Spleen (tissue), 13 donors: Measurements from ENCODE around the gene FKBP9. TPM values are rescaled to one million over a fixed set of nuclear protein-coding genes. Genes with fewer than 3 reads are reported as not detected.

Source experiments
- DNase-seq: peaks from one replicate; pipeline ENCODE4 v3.0.0-alpha.2; 2020
- H3K27ac ChIP-seq, 8 donors: fragments of 200-600 bp; sonication (generic) in 7 of 8; 1 replicate in 4 of 8; 2 replicates in 4 of 8; pipeline versions ENCODE4 v1.5.0 to v1.8.0; 2016 to 2021; ENCODE audit warnings: inconsistent platforms in 4 of 8, mild to moderate bottlenecking in 4 of 8, moderate library complexity in 1 of 8
- H3K27me3 ChIP-seq, 7 donors: fragments of 200-600 bp; sonication (generic) in 6 of 7; replicated peaks in 1 of 7; 1 replicate in 4 of 7; 2 replicates in 3 of 7; pipeline versions ENCODE4 v1.5.0 to v1.8.0; 2016 to 2021; ENCODE audit warnings: inconsistent platforms in 3 of 7, mild to moderate bottlenecking in 1 of 7
- H3K36me3 ChIP-seq, 6 donors: fragments of 200-600 bp; sonication (generic) in 5 of 6; 1 replicate in 4 of 6; 2 replicates in 2 of 6; pipeline versions ENCODE4 v1.5.0 to v1.8.0; 2016 to 2021; ENCODE audit warnings: inconsistent platforms in 2 of 6
- H3K4me1 ChIP-seq, 6 donors: fragments of 200-600 bp; sonication (generic) in 5 of 6; 1 replicate in 3 of 6; 2 replicates in 3 of 6; pipeline versions ENCODE4 v1.5.0 to v1.8.0; 2016 to 2021; ENCODE audit warnings: inconsistent platforms in 3 of 6
- H3K4me3 ChIP-seq, 8 donors: fragments of 200-600 bp; sonication (generic) in 7 of 8; 1 replicate in 4 of 8; 2 replicates in 4 of 8; pipeline versions ENCODE4 v1.5.0 to v1.8.0; 2016 to 2021; ENCODE audit warnings: inconsistent platforms in 4 of 8, mild to moderate bottlenecking in 4 of 8, moderate library complexity in 2 of 8
- H3K9me3 ChIP-seq, 8 donors: fragments of 200-600 bp; sonication (generic) in 7 of 8; 1 replicate in 4 of 8; 2 replicates in 4 of 8; pipeline versions ENCODE4 v1.5.0 to v1.8.0; 2016 to 2021; ENCODE audit warnings: inconsistent platforms in 4 of 8
- POLR2A ChIP-seq, 3 donors: fragments of 450-650 bp; IDR thresholded peaks; one replicate each; pipeline ENCODE4 v1.5.1; 2017; ENCODE audit warnings: antibody characterized with exemption in 3 of 3, mild to moderate bottlenecking in 1 of 3
- POLR2AphosphoS5 ChIP-seq, 3 donors: sonication (generic); formaldehyde crosslinking; IDR thresholded peaks; one replicate each; pipeline ENCODE4 v1.5.1; 2017; ENCODE audit warnings: antibody characterized with exemption in 3 of 3
- WGBS, 5 donors: extraction: QIAGEN DNeasy Blood & Tissue Kit in 3 of 5; methylation state at CpG; one replicate each; pipeline versions ENCODE4 v1.1.5 to v1.1.7; 2013 to 2018; 5-methylcytosine and 5-hydroxymethylcytosine counted together
- intact Hi-C: fragments of 100-400 bp; cut with DNase I; formaldehyde crosslinking; loops from one replicate; pipeline ENCODE4 v1.15.0; 2023; ENCODE audit warnings: low total_unique reads
- long read RNA-seq, 2 donors: transcript quantifications; one replicate each; lab custom pipeline, GENCODE V29; 2026
- polyA plus RNA-seq, 3 donors: library from polyadenylated mRNA; stranded (reverse); fragments of 200-250 nt; gene quantifications; one replicate each; pipeline ENCODE4 v1.2.1, GENCODE V29; 2013
- total RNA-seq, 7 donors: library from RNA; depleted of rRNA in 3 of 7; stranded (reverse); fragments of >200 nt in 3 of 7; fragmentation: NEBNext Ultra II Directional in 4 of 7; extraction: Animal tissue kit (Norgen Biotek cat#: 25700) in 4 of 7; gene quantifications; one replicate each; pipeline versions ENCODE4 v1.1.0 to v1.2.1, GENCODE V29; 2016 to 2021
- TF ChIP-seq, protein P1 (sequence below), 11 experiments: fragments of 200-600 bp in 7 of 11; fragments of 450-650 bp in 4 of 11; sonication (generic) in 4 of 11; IDR thresholded peaks in 8 of 11; conservative IDR thresholded peaks in 3 of 11; 1 replicate in 7 of 11; 2 replicates in 4 of 11; pipeline versions ENCODE4 v1.4.0 to v1.8.0; 2016 to 2021; ENCODE audit warnings: antibody characterized with exemption in 11 of 11, inconsistent platforms in 4 of 11, mild to moderate bottlenecking in 1 of 11
- donor health status: healthy with polysubstance abuse.
- donor health status: DM: no; HTN: no; CAD: no; lungs with moderate emphysema.
- donor health status: DM: no; HTN: no; CAD: no.
- donor health status: Bipolar disorder and iron deficiency.
- donor health status: healthy.
- donor health status: DM: no; HTN: no; CAD: no.
- donor health status: DM: yes; HTN: yes; CAD: no.

The FKBP9 gene, protein sequence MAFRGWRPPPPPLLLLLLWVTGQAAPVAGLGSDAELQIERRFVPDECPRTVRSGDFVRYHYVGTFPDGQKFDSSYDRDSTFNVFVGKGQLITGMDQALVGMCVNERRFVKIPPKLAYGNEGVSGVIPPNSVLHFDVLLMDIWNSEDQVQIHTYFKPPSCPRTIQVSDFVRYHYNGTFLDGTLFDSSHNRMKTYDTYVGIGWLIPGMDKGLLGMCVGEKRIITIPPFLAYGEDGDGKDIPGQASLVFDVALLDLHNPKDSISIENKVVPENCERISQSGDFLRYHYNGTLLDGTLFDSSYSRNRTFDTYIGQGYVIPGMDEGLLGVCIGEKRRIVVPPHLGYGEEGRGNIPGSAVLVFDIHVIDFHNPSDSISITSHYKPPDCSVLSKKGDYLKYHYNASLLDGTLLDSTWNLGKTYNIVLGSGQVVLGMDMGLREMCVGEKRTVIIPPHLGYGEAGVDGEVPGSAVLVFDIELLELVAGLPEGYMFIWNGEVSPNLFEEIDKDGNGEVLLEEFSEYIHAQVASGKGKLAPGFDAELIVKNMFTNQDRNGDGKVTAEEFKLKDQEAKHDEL
- 10 to 100 TPM; 46.5 to 83.1 (median 59.6) TPM for total RNA-seq
- polyA plus RNA-seq: 10 to 100 TPM in 1 of 3 donors, 1 to 10 TPM in 2; 3.7 to 12.5 (median 5.0) TPM
- long read RNA-seq, donor 1, transcript FKBP9-201 (10 exons, 3,462 nt): major isoform, 23 of 41 reads
- long read RNA-seq, donor 1, partial matches to known transcripts: 14 of 41 reads
- long read RNA-seq, donor 1, other reads (novel, unspliced or antisense): 0 of 41 reads
- long read RNA-seq, donor 2, transcript FKBP9-201 (10 exons, 3,462 nt): major isoform, 17 of 56 reads
- long read RNA-seq, donor 2, partial matches to known transcripts: 13 of 56 reads
- long read RNA-seq, donor 2, other reads (novel, unspliced or antisense): 25 of 56 reads

DNA sequence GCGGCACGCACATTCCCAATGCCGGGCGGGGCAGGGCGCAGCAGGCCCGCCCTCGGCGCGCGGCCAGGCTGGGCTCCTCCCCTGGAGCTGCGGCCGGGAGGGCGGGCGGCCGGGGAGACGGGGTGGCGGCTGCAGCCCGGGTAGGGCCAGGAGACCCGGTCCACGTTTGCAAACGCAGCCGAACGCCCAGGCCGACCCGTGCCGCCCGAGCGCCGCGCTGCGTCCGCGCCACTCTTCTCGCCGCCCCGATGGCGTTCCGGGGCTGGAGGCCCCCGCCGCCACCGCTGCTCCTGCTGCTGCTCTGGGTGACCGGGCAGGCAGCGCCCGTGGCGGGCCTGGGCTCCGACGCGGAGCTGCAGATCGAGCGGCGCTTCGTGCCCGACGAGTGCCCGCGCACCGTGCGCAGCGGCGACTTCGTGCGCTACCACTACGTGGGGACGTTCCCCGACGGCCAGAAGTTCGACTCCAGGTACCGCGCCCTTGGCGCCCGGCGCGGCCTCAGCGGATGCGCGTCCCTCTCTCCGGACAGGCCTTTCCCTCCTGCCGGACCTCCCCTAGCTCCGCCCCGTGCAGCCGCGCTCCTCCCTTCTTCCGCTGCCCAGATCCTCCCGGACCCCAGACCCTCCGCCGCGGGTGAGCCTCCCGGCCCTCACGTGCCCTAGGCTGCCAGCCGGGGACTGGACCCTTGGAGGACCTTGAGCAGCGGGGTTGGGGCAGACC lies at the start of gene FKBP9:
Gene FKBP9, plus strand, starts transcription at position 115 of the 720 bp plus-strand sequence. Its CDS starts 134 bp downstream, at position 249.
- peak; percentile 92 for DNase-seq
- Histone ChIP-seq H3K36me3 (no peaks in the 10 kb centered on the region), H3K27ac (peak within 1 kb of the TSS; percentile 73 to 93 (median 86)), H3K4me3 (peak within 1 kb of the TSS; percentile 66 to 95 (median 83)), H3K27me3 (peaks cover 0 to 38% (median 21%) of the 10 kb centered on the region in 7 donors), H3K9me3 (no peaks in the 10 kb centered on the region), H3K4me1 (peaks cover 0 to 27% (median 20%) of the 10 kb centered on the region in 6 donors)
- 1 to 2% (median 2%) methylated on average over 44 to 91 of the region's 91 CpGs for WGBS, 5 donors
- TF ChIP-seq POLR2AphosphoS5 (IDR thresholded peaks at IDR 0.05) (peak in 2 of 3 donors; percentile 74 to 80), POLR2A (IDR thresholded peaks at IDR 0.05) (no peak)
- TF ChIP-seq, protein P1, sequence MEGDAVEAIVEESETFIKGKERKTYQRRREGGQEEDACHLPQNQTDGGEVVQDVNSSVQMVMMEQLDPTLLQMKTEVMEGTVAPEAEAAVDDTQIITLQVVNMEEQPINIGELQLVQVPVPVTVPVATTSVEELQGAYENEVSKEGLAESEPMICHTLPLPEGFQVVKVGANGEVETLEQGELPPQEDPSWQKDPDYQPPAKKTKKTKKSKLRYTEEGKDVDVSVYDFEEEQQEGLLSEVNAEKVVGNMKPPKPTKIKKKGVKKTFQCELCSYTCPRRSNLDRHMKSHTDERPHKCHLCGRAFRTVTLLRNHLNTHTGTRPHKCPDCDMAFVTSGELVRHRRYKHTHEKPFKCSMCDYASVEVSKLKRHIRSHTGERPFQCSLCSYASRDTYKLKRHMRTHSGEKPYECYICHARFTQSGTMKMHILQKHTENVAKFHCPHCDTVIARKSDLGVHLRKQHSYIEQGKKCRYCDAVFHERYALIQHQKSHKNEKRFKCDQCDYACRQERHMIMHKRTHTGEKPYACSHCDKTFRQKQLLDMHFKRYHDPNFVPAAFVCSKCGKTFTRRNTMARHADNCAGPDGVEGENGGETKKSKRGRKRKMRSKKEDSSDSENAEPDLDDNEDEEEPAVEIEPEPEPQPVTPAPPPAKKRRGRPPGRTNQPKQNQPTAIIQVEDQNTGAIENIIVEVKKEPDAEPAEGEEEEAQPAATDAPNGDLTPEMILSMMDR (IDR thresholded peaks at IDR 0.05 in 8 of 11, conservative IDR thresholded peaks at IDR 0.05 in 3 of 11): no peak
- intact Hi-C loops: no loop called here

DNA sequence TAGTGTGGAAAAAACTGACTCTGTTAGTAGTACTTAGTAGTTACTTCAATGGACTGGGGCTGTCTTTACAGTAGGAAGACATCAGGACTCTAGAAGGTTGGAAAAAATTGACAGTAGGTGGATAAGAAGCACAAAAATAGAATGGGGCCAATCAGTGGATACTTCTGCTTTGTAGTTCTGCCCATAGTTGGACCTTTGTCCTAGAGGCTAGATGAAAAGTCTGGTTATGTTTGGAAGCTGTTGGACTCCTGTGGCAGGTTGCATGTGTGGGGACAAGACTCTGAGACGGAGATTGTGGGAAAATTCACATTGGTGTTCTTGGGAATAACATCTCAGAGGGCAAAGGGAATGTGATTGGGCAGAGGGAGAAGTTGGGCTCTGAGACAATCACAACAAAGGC lies 47.0 kb upstream of the FKBP9 start:
- Histone ChIP-seq H3K27ac (no peak overlapping the region), H3K9me3 (no peaks in the 10 kb centered on the region), H3K4me3 (no peak overlapping the region), H3K36me3 (peaks cover 0 to 13% (median 0%) of the 10 kb centered on the region in 6 donors), H3K4me1 (peaks cover 0 to 5% (median 3%) of the 10 kb centered on the region in 6 donors), H3K27me3 (no peaks in the 10 kb centered on the region)
- intact Hi-C loops: no loop called here
- DNase-seq: no peak
- TF ChIP-seq POLR2AphosphoS5 (IDR thresholded peaks at IDR 0.05) (no peak), POLR2A (IDR thresholded peaks at IDR 0.05) (no peak)
- TF ChIP-seq, protein P1 (IDR thresholded peaks at IDR 0.05 in 8 of 11, conservative IDR thresholded peaks at IDR 0.05 in 3 of 11): no peak
- 60 to 90% (median 78%) methylated on average over 1 of the region's 1 CpG for WGBS, 5 donors

DNA sequence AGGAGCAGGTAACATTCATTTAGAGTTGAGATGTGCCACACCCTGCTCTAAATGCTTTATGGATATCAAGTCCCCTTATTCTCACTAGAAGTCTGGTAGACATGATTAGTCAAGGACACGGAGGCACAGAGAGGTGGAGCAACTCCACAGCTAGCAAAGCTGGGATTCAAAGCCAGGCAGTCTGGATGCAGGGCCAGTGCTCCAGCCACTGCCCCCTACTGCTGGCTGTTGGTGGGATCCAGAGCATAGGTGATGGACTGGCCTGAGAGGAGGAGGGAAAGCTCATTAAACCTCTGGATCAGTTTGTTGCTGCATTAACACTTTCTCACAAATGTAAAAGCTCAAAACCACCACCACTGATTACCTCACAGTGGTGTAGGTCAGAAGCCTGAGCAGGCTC lies 43.1 kb upstream of the FKBP9 start:
- no peaks in the 10 kb centered on the region for H3K9me3 ChIP-seq
- H3K27me3 ChIP-seq: no peaks in the 10 kb centered on the region
- H3K4me3 ChIP-seq: no peak overlapping the region
- H3K27ac ChIP-seq: no peak overlapping the region
- H3K4me1 ChIP-seq: no peaks in the 10 kb centered on the region
- DNase-seq: no peak
- H3K36me3 ChIP-seq: peaks cover 0 to 53% (median 25%) of the 10 kb centered on the region in 6 donors
- no peak for TF ChIP-seq POLR2A (IDR thresholded peaks at IDR 0.05)
- TF ChIP-seq POLR2AphosphoS5 (IDR thresholded peaks at IDR 0.05): no peak
- TF ChIP-seq, protein P1 (IDR thresholded peaks at IDR 0.05 in 8 of 11, conservative IDR thresholded peaks at IDR 0.05 in 3 of 11): no peak
- 77 to 96% (median 93%) methylated on average over 1 of the region's 1 CpG for WGBS, 5 donors
- intact Hi-C loops: no loop called here
